Ishikawa (cell line): Measurements from ENCODE around the gene MRO.

Experiments used
- CEBPB ChIP-seq: IDR thresholded peaks from 2 replicates; pipeline ENCODE4 v1.6.1; 2012
- CREB1 ChIP-seq: IDR thresholded peaks from 2 replicates; pipeline ENCODE4 v1.6.1; 2012; ENCODE audit warnings: low read depth
- EGR1 ChIP-seq: IDR thresholded peaks from 2 replicates; pipeline ENCODE4 v1.6.1; 2012
- EP300 ChIP-seq: IDR thresholded peaks from 2 replicates; pipeline ENCODE4 v1.6.1; 2012; ENCODE audit warnings: borderline replicate concordance
- FOXM1 ChIP-seq: IDR thresholded peaks from 2 replicates; pipeline ENCODE4 v1.6.1; 2012; ENCODE audit warnings: low read depth, borderline replicate concordance
- NFIC ChIP-seq: IDR thresholded peaks from 2 replicates; pipeline ENCODE4 v1.6.1; 2012
- RAD21 ChIP-seq: IDR thresholded peaks from 2 replicates; pipeline ENCODE4 v1.6.1; 2012; ENCODE audit warnings: low read depth
- TAF1 ChIP-seq: IDR thresholded peaks from 2 replicates; pipeline ENCODE4 v1.6.1; 2012; ENCODE audit warnings: low read depth, mild to moderate bottlenecking
- TCF12 ChIP-seq: IDR thresholded peaks from 2 replicates; pipeline ENCODE4 v1.6.1; 2012; ENCODE audit warnings: low read depth
- TEAD4 ChIP-seq: IDR thresholded peaks from 2 replicates; pipeline ENCODE4 v1.6.1; 2012
- YY1 ChIP-seq: IDR thresholded peaks from 2 replicates; pipeline ENCODE4 v1.6.1; 2012; ENCODE audit warnings: low read depth
- ZBTB7A ChIP-seq: IDR thresholded peaks from 2 replicates; pipeline ENCODE4 v1.6.1; 2012; ENCODE audit warnings: low read depth
- TF ChIP-seq, protein P1 (sequence below): IDR thresholded peaks from 2 replicates; pipeline ENCODE4 v1.6.1; 2012
- TF ChIP-seq, protein P2 (sequence below): IDR thresholded peaks from 2 replicates; pipeline ENCODE4 v1.6.1; 2012; ENCODE audit warnings: low read depth, mild to moderate bottlenecking
- TF ChIP-seq, protein P3 (sequence below): IDR thresholded peaks from 2 replicates; pipeline ENCODE4 v1.6.1; 2012

MRO gene

DNA sequence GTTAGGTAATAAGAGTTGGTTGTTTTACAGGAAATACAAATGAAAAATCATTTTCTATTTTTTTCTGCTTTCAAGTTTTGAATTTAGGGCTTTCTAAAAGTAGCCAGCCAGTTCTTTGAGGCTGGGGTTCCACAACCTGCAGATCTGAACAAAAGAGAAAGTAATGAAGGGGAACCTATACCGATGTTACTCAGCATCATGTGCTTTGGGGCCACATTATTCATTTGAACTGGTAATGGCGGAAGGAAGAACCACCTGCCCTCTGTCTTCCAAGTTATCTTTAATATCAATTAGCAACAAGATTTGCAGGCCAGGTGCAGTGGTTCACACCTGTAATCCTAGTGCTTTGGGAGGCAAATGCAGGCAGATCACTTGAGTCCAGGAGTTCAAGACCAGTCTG is 12.9 kb upstream of the MRO start:
- TF ChIP-seq EP300, result no peak
- TF ChIP-seq RAD21, result no peak
- no peak for TF ChIP-seq ZBTB7A
- TF ChIP-seq, protein P1, sequence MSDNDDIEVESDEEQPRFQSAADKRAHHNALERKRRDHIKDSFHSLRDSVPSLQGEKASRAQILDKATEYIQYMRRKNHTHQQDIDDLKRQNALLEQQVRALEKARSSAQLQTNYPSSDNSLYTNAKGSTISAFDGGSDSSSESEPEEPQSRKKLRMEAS, result no peak
- TF ChIP-seq NFIC, result no peak
- no peak for TF ChIP-seq TAF1
- no peak for TF ChIP-seq CREB1

DNA sequence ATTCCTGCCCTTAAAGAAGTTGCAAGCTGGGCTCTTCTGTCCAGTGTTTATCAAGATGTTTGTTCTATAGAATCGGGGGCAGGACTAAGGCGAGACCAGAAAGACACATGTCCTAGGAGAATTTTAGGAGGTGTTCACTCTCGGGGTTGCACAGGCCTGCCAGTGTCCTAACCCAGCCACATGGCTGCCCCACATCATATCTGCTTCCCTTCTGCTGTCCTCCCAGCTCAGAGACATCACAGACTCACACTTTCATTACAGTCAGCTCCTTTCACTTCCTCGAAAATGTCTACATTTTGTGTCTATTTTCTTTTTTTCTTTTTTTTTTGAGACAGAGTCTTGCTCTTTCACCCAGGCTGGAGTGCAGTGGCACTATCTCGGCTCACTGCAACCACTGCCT is 10.7 kb upstream of the MRO start:
- no peak for TF ChIP-seq TAF1
- no peak for TF ChIP-seq RAD21
- TF ChIP-seq, protein P2, sequence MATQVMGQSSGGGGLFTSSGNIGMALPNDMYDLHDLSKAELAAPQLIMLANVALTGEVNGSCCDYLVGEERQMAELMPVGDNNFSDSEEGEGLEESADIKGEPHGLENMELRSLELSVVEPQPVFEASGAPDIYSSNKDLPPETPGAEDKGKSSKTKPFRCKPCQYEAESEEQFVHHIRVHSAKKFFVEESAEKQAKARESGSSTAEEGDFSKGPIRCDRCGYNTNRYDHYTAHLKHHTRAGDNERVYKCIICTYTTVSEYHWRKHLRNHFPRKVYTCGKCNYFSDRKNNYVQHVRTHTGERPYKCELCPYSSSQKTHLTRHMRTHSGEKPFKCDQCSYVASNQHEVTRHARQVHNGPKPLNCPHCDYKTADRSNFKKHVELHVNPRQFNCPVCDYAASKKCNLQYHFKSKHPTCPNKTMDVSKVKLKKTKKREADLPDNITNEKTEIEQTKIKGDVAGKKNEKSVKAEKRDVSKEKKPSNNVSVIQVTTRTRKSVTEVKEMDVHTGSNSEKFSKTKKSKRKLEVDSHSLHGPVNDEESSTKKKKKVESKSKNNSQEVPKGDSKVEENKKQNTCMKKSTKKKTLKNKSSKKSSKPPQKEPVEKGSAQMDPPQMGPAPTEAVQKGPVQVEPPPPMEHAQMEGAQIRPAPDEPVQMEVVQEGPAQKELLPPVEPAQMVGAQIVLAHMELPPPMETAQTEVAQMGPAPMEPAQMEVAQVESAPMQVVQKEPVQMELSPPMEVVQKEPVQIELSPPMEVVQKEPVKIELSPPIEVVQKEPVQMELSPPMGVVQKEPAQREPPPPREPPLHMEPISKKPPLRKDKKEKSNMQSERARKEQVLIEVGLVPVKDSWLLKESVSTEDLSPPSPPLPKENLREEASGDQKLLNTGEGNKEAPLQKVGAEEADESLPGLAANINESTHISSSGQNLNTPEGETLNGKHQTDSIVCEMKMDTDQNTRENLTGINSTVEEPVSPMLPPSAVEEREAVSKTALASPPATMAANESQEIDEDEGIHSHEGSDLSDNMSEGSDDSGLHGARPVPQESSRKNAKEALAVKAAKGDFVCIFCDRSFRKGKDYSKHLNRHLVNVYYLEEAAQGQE, result no peak
- TF ChIP-seq TEAD4, result no peak

DNA sequence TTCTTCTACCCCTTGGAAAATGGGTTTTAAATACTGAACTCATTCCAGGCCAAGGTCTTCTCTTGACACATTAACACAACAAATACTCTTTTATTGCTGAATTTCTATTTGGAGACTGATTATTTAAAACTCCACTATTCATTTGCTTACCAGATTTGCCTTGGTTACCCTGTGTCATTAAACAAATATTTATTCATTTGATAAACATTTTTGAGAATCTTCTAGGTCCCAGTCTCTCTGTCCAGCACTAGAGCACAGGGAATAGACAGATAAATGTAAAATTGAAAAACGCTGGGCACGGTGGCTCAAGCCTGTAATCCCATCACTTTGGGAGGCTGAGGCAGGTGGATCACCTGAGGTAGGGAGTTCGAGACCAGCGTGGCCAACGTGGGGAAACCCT is 9.8 kb upstream of the MRO start:
- TF ChIP-seq NFIC, result no peak
- TF ChIP-seq EP300, result no peak
- no peak for TF ChIP-seq CEBPB
- TF ChIP-seq CREB1, result no peak
- TF ChIP-seq, protein P2, result no peak
- TF ChIP-seq, protein P3, sequence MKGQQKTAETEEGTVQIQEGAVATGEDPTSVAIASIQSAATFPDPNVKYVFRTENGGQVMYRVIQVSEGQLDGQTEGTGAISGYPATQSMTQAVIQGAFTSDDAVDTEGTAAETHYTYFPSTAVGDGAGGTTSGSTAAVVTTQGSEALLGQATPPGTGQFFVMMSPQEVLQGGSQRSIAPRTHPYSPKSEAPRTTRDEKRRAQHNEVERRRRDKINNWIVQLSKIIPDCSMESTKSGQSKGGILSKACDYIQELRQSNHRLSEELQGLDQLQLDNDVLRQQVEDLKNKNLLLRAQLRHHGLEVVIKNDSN, result no peak
- TF ChIP-seq TAF1, result no peak
- TF ChIP-seq, protein P1, result no peak
- TF ChIP-seq TCF12, result no peak

DNA sequence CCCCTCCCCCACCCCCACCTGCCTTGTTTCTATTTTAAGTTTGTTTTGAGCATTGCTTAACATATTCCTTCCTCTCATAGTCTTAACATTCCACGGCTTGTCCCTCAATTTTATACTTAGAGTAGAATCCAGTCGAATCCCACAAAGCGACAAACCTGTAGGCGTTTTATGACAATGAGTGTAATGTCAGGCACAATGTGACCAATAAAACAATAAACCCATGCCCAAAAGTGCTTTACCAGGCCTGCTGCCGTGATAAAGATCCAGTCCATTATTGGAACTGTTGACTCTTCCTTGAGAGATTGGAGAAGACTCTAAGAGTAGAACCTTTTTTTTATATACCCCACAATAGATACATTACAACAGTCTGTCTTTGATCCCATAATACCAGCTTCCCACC is 6.2 kb upstream of the MRO start:
- TF ChIP-seq, protein P2, result no peak
- no peak for TF ChIP-seq EP300
- TF ChIP-seq CEBPB, result no peak
- TF ChIP-seq CREB1, result no peak
- TF ChIP-seq, protein P1, result no peak
- no peak for TF ChIP-seq YY1
- no peak for TF ChIP-seq EGR1
- no peak for TF ChIP-seq FOXM1
- no peak for TF ChIP-seq TEAD4
- TF ChIP-seq TAF1, result no peak
- no peak for TF ChIP-seq RAD21
- no peak for TF ChIP-seq ZBTB7A

DNA sequence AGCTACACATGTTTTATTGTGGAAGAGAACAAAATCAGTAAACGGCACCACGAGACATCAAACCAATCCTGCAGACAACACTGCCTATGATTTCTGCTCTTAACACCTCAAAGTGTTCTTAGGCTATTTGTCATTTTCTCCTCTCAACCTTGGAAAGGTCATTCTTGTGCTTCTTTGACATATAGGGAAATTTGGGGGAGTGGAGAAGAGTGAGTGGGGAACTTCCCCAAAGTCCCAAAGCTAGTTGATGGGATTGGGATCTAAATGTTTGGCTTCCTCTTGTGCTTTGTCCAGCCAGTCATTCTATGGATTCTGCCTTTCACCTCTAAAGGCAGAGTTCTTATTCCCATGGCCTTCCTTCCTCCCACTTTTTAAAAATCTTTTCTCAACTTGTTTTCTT is 5.8 kb upstream of the MRO start:
- TF ChIP-seq EP300 (no peak), TCF12 (no peak), TAF1 (no peak), ZBTB7A (no peak), RAD21 (no peak), FOXM1 (no peak), NFIC (no peak), YY1 (no peak), CREB1 (no peak), EGR1 (no peak), TEAD4 (no peak), CEBPB (no peak)
- TF ChIP-seq, protein P3, result no peak
- TF ChIP-seq, protein P1, result no peak
- TF ChIP-seq, protein P2, result no peak
